IPS-NIHi11 (cell line): ENCODE measurements around the gene CPXM1.
A peak's percentile ranks its signal among the peaks of the same experiment; 100 is the strongest.
"Not testable (repeated sequence)": the region's sequence is repeated elsewhere in the genome, so short reads cannot be mapped to it uniquely, and the experiment has no call there.

ENCODE experiments used
- DNase-seq: peaks from one replicate; pipeline ENCODE4 v3.0.0; 2012; ENCODE audit warnings: mixed read lengths, low spot score

Gene CPXM1

DNA sequence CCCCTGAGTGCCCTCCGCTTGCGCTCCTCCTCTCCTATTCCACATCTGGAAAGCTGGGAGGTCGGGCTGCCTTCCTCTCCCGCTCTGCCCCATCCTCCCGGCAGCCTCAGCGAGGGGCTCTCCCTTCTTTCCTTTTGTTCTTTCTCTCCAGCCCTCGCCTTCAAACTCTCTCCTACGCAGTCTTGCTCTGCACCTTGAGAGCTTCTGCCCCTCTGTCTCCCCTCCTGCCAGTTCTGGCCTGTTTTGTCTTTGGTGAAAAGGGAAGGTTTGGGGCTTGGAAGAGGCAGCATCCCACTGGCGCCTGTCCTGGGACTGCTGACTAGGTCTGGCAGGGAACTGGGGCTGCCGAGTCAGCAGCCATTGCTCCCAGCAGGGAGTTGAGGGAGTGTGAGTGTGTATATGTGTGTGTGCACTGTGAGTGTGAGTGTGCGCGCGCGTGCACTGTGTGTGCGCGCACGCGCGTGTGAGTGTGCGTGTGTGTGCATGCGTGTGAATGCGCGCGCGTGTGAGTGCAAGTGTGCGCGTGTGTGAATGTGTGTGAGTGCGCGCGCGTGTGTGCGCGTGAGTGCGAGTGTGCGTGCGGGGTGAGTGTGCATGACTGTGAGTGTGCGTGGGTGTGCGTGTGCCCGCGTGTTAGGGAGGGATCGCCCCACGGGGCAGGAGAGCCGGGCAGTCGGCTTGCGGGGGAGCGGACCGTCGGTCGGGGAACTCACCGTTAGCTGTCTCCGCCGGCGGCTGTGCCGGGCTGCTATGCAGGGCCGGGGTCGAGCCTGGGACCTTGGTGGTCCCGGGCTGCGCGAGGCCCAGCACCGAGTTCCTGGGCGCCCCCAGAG, 523 bp downstream of the CPXM1 start:
- peak; percentile 60 for DNase-seq

DNA sequence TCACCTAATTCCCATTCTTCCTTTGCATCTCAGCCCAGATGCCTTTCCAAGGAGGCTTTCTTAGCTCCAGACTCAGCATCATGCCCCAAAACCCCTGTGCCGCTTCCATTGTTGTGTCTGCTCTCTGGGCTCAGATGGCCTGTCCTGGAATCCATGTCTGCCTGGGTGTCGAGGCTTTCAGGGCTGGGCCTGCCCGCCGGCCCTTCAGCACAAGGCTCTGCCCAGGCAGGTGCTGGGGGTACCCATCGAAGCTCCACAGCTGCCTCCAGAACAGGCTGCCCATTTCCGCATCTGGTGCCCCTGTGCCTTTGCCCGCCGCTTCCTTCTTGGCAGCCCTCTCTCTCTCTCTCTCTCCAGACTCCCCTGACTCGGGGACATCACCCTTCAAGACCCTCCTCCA, 1.2 kb downstream of the CPXM1 start:
- DNase-seq, result no peak

DNA sequence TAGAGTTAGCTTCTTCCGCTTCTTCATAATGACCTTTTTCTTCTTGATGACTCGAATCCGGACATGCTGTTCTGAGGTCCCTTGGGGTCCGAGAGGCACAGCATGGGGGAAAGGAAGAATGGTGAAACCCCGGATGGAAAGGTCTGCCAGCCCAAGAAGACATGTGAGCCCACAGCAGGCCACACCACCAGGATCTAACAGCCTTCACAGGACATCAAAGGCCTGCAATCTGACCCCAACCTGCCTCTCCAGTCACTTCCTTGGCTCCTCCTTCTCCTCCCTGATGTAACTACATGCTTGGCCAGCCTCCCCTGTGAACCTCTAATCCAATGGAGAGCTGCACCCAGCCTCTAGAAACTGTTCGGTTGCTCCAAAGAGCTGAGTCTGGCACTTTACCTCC, 1.6 kb downstream of the CPXM1 start:
- peak; percentile 84 for DNase-seq

- DNase-seq, result no peak
These were observed 2.2 kb downstream of the CPXM1 start for GRCh38 chr20:2798095-2798805.

DNA sequence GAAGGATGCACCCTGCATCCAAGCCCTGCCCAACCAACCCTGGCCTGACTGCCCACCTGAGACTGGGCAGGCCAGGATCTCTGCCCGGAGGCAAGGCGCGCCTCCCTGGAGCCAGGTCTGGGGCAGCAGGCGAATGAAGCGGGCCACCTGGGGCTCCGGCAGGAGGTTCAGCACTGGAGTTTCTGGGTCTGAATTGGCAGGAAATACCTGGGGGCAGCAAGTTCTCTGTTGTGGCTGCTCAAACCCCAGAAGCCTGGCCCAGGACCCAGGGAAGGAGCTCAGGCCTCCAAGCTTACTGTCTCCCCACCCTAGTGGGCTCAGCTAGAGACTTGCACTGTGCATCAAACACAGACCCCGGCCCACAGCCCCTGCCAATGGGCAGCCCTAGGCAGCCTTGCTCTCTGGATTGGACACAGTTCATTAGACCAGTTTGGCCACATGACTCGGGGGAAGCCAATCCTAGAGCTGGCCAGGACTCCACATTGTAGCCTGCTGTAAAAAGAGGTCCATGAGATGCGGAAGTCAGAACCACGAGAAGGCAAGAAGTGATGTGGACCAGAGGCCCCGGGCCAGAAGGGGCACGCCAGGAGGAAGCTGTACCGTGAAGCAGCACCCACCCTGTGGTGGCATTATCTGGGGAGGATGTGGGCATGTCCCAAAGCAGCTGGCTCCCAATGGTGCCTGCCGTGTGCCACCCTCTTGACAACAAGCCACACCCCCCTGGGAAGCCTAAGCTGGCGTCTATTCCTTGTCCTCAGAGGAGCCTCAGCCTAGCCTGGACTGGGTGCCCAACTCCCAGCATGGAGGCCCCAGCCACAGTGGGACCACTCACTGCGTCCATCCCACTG, 3.1 kb downstream of the CPXM1 start:
- DNase-seq, result no peak

- DNase-seq, result no peak
These were observed 4.3 kb downstream of the CPXM1 start for GRCh38 chr20:2796011-2796660.

DNA sequence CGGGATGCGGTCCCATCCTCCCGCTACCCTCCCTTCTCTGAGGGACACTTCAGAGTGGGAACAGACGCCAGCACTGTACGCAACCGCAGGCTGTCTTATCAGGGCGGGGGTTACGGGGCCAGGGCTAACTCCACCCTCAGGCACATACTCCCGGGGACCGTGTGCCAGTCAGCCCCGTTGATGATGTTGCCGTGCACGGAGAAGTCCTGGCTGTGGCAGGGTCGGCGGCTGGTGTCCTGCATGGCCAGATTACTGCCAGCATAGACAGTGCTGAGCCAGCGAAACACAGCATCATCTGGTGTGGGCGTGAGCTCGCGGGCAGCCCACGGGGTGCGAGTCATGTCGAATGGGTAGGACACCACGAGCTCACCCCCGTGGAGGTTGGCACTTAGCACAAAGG, 5.0 kb downstream of the CPXM1 start:
- DNase-seq, result no peak

GRCh38 chr20:2794866-2795447, 5.5 kb downstream of the CPXM1 start:
- no peak for DNase-seq

- DNase-seq, result no peak
These were observed 6.2 kb downstream of the CPXM1 start for GRCh38 chr20:2794202-2794748.

DNA sequence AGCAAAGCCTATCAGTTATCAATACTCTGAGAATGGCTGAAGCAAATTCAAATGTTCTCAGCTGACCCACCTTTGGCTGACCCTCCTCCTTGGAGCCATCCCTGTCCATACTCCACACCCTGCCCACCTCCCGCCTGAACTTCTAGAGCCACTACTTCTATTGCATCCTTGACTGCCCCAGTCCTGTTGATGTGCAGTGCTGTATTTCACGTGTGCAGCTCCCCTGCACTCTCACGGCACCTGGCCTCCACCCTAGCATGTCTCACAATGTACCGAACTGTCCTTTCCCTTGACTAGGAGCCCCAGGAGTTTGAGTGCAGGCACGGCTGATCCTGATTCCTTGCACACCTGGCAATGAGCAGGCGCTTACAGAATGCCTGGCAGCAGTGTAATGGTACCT, 7.0 kb downstream of the CPXM1 start:
- no peak for DNase-seq

DNA sequence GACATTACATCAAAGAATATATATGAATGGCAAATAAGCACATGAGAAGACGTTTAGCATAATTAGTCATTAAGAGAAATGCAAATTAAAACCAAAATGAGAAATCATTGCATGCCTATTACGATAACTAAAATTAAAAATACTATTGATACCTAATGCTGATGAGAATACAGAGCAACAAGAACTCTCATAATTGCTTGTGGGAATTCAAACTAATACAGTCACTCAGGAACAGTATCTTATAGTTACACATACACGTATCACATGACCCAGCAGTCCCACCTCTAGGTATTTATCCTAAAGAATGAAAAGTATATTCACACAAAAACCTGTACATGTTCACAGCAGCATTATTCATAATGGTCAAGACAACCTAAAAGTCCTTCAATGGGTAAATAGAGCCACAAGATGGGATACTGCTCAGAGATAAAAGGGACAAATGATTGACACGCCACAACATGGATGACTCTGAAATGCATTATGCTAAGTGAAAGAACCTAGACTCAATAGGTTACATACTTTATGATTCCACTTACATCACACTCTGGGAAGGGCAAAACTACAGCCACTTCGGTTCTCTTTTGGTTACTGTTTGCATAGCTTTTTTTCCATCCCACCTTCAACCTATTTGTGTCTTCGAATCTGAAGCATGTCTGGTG, 16.4 kb downstream of the CPXM1 start:
- DNase-seq, result no peak

DNA sequence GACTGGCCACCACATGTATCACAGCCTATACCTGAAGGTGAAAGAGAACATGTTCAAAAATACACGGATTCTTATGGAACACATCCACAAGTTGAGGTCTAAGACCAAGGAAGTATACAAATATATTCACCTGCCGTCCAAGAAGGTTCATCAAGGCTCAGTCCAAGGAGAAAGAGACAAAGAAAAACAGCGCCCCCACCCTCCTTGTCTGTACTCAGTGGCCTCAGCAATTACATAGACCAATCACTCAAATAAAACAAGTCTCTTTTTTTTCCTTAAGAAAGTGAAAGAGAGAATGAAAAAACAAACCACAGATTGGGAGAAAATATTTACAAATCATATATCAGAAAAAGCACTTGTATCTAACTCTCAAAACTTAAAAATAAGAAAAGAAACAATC, 19.5 kb downstream of the CPXM1 start:
- peak; percentile 12 for DNase-seq

- DNase-seq, result no peak
These were observed 21.7 kb downstream of the CPXM1 start for GRCh38 chr20:2778602-2779321.

DNA sequence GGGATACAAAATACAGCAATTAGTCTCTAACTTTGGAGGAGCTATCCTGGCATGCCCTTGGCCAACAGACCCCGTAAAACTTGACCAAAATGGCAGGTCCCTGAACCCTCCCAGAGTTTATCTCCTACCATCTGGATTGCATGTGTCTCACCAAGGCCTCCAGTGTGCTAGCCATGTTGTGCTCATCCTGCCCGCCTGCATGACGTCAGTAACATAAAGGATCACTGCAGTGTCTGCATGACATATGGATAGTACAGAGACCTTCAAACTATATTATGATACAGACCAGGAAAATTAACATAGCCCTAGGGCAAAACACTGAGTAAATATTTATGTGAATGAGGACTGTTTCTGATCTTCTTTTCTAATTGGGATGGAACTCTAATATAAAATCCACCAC, 25.3 kb downstream of the CPXM1 start:
- DNase-seq, result no peak

- DNase-seq, result no peak
These were observed 26.6 kb downstream of the CPXM1 start for GRCh38 chr20:2773812-2774211.

- DNase-seq, result peak; percentile 35
These were observed 28.8 kb downstream of the CPXM1 start for GRCh38 chr20:2771631-2772080.

GRCh38 chr20:2770091-2770490, 30.3 kb downstream of the CPXM1 start:
- DNase-seq, result not testable (repeated sequence)

GRCh38 chr20:2768632-2769015, 31.8 kb downstream of the CPXM1 start:
- DNase-seq, result no peak

GRCh38 chr20:2767768-2768631, 32.4 kb downstream of the CPXM1 start:
- peak; percentile 59 for DNase-seq
